ENCODE results near the gene CDC42EP2. TPM values are rescaled to one million over a fixed set of nuclear protein-coding genes. Genes with fewer than 3 reads are reported as not detected.

The CDC42EP2 gene
- polyA plus RNA-seq, 1 donor = 10.5 TPM

DNA sequence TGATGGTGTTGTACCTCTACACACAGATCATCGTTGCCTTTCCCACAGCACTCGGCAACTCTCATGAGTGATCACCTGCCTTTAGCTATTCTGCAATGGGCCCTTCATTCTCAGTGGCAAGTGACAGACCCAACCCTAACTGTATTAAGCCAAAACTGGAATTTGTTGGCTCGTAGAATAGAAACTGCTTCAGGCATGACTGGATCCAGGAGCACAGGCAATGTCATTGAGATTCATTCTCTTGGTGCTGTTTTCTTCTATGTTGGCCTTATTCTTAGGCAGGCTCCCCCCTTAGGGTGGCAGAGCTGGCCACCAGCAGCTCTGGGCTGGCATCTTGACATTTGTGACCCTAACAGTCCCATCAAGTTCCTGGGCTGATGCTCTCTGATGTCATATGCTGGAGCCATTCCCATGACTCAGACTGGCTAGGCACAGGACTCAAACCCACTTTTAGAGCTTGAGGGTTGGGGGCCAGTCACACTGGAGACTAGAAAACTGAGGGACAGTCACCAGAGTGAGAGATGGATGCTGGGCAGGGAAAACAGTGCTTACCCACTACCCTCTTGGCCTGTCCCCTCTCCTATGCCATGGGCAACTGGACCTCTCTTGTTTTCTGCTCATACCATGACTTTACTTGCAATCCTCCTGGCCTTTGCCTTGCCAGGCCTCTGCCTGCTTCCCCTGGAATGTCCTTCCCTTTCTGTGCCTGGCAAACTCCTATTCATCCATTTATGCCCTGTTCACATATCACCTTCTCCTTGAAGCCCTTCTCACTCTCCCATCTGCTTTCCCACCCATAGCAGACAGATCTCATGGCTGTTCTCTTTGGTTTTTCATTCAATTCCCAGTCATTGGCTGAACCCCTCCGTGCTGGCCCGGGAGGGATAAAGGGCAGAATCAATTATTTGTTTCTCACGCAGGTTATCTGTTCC lies 7.1 kb upstream of the CDC42EP2 start:
- Histone ChIP-seq H3K27me3 (ENCODE audit: control insufficient read depth, insufficient read depth, low read length) (no peaks in the 10 kb centered on the region), H3K36me3 (ENCODE audit: control insufficient read depth, insufficient read depth, low read length) (no peaks in the 10 kb centered on the region), H3K9me3 (ENCODE audit: control insufficient read depth, low read depth, low read length) (no peaks in the 10 kb centered on the region), H3K4me1 (ENCODE audit: control insufficient read depth, insufficient read depth, low read length) (peaks cover 60% of the 10 kb centered on the region), H3K27ac (ENCODE audit: low read length) (peak overlapping the region; percentile 13), H3K4me3 (ENCODE audit: low read length) (no peak overlapping the region)
- DNase-seq = no peak
- WGBS (ENCODE audit: insufficient coverage, low lambda C conversion rate) = no CpG with 5 or more reads among the region's 6 CpGs

DNA sequence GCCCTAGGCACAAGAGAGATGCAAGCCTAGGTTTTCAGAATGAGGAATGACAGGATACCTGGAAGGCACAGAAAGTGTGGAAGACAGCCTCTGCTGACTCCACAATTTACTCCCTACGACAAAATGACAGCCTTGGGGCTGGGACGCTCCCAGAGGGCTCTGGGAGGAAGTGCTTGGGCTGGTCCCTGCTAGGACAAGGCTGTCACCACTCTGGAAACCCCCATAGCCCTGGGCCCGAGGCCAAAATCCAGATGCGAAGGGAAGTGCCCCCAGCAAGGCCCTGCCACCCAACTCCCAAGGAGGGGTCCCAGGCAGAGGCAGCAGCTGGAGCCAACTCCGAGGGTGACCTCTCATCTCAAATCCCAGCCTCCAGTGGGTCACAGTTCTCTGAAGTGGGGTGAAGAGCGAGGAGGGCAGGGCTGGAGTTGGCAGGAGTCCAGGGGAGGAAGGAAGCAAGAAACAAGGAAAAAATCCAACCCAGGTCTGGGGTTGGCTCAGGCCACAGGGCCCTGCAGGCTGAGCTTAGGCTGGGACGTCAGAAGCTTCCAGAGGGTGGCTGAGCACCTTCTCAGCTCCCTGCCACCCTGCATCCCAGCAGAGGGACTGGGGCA lies 6.3 kb upstream of the CDC42EP2 start:
- H3K4me1 ChIP-seq (ENCODE audit: control insufficient read depth, insufficient read depth, low read length) = peaks cover 58% of the 10 kb centered on the region
- no CpG with 5 or more reads among the region's 7 CpGs for WGBS (ENCODE audit: insufficient coverage, low lambda C conversion rate)

DNA sequence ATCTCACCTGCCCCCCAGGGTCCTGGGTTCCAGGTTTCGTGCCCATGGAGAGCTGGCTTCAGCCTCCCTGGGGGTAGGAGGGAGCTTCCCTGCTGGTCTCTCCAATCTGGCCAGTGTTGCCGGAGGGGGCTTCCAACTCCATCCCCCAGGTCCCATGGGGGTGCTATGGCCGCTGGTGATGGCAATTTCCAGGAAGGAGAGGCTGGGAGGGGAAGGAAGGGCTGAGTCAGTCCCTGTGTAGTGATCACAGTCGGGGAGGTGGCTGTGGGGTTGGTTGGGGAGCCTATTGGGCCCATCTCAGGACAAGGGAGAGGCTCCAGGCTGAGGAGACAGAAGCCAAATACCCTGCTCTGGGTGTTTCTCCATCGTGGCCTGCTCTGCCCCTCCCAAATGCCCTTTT lies 5.7 kb upstream of the CDC42EP2 start:
- H3K27me3 ChIP-seq (ENCODE audit: control insufficient read depth, insufficient read depth, low read length) = no peaks in the 10 kb centered on the region
- no peaks in the 10 kb centered on the region for H3K9me3 ChIP-seq (ENCODE audit: control insufficient read depth, low read depth, low read length)
- H3K4me1 ChIP-seq (ENCODE audit: control insufficient read depth, insufficient read depth, low read length) = peaks cover 63% of the 10 kb centered on the region
- no peaks in the 10 kb centered on the region for H3K36me3 ChIP-seq (ENCODE audit: control insufficient read depth, insufficient read depth, low read length)
- DNase-seq = no peak
- peak overlapping the region; percentile 14 for H3K27ac ChIP-seq (ENCODE audit: low read length)
- H3K4me3 ChIP-seq (ENCODE audit: low read length) = no peak overlapping the region
- WGBS (ENCODE audit: insufficient coverage, low lambda C conversion rate) = no CpG with 5 or more reads among the region's 5 CpGs

More for the DNA sequence above, 6.3 kb upstream of the CDC42EP2 start:
- Histone ChIP-seq H3K27me3 (ENCODE audit: control insufficient read depth, insufficient read depth, low read length) (no peaks in the 10 kb centered on the region), H3K9me3 (ENCODE audit: control insufficient read depth, low read depth, low read length) (no peaks in the 10 kb centered on the region), H3K27ac (ENCODE audit: low read length) (peak overlapping the region; percentile 14), H3K36me3 (ENCODE audit: control insufficient read depth, insufficient read depth, low read length) (no peaks in the 10 kb centered on the region), H3K4me3 (ENCODE audit: low read length) (no peak overlapping the region)
- peak; percentile 38 to 71 for DNase-seq

DNA sequence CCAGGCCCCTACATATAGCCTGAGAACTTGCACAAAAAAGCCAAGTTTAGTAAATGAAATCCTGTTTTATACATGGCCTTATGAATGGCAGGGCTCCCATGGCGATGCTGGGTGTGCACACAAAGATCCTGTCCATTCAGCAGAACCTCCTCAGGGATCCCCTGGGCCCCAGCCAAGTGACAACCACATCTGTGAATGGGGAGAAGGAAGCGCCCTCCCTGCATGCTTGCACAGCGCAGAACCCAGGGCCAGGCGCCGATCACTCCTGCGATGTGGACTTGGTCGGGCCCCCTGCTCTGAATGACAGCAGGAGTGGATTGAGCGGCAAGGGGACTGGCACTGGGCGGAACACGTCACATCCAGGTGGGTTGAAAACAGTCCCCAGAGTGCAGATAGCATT lies 4.5 kb upstream of the CDC42EP2 start:
- H3K27ac ChIP-seq (ENCODE audit: low read length) = no peak overlapping the region
- H3K9me3 ChIP-seq (ENCODE audit: control insufficient read depth, low read depth, low read length) = no peaks in the 10 kb centered on the region
- H3K4me1 ChIP-seq (ENCODE audit: control insufficient read depth, insufficient read depth, low read length) = peaks cover 54% of the 10 kb centered on the region
- H3K27me3 ChIP-seq (ENCODE audit: control insufficient read depth, insufficient read depth, low read length) = no peaks in the 10 kb centered on the region
- no peak for DNase-seq
- no peaks in the 10 kb centered on the region for H3K36me3 ChIP-seq (ENCODE audit: control insufficient read depth, insufficient read depth, low read length)
- no peak overlapping the region for H3K4me3 ChIP-seq (ENCODE audit: low read length)
- no CpG with 5 or more reads among the region's 10 CpGs for WGBS (ENCODE audit: insufficient coverage, low lambda C conversion rate)

DNA sequence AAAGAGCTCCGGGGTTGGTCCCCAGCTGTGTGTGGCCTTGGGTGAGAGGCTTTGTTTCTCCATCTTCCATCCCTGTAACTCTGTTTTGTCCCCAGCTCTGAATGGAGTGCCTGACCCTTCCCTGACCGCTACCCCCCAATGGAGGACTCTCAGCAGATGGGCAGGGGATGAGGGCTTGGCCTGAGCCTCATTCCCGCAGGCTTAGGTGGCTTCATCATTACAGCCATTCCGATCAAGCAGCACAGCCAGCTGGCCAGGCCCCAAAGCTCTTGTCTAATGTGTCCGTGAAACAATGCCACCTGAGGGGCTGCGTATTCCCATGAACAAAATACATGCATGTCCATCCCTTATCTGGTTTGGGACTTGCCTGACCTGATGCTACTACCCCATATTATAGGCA lies 3.9 kb upstream of the CDC42EP2 start:
- Histone ChIP-seq H3K4me1 (ENCODE audit: control insufficient read depth, insufficient read depth, low read length) (peaks cover 48% of the 10 kb centered on the region), H3K27ac (ENCODE audit: low read length) (no peak overlapping the region), H3K4me3 (ENCODE audit: low read length) (no peak overlapping the region), H3K9me3 (ENCODE audit: control insufficient read depth, low read depth, low read length) (no peaks in the 10 kb centered on the region), H3K36me3 (ENCODE audit: control insufficient read depth, insufficient read depth, low read length) (no peaks in the 10 kb centered on the region), H3K27me3 (ENCODE audit: control insufficient read depth, insufficient read depth, low read length) (no peaks in the 10 kb centered on the region)
- WGBS (ENCODE audit: insufficient coverage, low lambda C conversion rate) = no CpG with 5 or more reads among the region's 6 CpGs
- no peak for DNase-seq

DNA sequence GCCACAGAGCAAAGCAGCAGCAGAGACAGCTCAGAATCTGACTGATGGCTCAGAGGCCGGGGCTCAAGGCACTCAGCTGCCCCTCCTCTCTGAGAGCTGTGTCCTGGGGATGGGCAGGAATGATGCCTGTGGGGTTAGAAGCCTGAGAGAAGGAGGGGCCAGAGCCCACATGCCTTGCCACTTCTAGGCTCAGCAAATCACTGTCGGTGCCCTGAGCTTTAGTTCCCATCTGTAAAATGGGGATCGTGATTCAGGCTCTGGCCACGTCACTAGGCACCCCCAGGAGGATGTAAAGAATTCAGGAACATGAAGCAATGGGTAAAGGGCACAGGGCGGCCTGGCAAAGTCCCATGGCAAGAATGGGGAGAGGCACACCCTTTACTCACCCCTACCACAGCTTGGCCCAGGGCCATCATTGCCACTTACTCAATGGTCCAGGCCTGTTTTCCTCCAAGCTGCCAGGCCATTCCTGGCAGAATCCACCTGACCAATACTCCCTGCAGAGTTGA lies 3.4 kb upstream of the CDC42EP2 start:
- DNase-seq = no peak
- Histone ChIP-seq H3K27ac (ENCODE audit: low read length) (no peak overlapping the region), H3K4me1 (ENCODE audit: control insufficient read depth, insufficient read depth, low read length) (peaks cover 46% of the 10 kb centered on the region)

DNA sequence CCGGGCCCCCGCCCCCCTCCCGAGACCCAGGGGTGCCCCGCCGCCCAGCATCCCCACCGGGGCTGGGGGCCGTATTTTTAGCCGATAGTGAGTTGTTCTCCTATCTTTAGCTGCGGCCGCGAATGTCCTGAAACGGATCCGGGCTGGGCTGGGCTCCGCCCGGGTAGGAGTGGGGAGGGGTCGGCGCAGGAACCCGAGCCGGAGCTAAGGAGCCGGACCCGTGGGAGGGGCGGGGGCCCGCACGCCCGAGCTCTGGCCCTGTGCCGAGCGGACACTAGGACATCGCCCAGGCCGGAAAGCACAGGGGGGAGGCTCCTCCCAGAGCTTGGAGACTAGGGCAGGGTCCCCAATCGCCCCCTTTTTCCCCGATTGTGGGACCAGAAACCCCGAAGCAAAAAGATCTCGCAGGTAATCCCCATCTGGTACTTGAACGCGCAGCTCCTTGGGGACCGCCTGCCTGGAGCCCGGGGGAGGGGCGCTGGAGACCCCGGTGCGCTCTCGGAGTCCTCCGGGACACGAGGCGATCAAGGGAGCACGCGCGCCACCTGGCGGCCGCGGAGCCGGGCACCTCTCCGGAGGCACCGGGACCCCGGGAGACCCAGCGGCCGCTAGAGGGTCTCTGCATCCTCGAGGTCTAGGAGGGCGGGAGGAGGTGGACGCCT lies 669 bp downstream of the CDC42EP2 start:
- peak; percentile 79 to 81 for DNase-seq
- no CpG with 5 or more reads among the region's 59 CpGs for WGBS (ENCODE audit: insufficient coverage, low lambda C conversion rate)
- peak overlapping the region; percentile 99 for H3K4me3 ChIP-seq (ENCODE audit: low read length)
- peaks cover 27% of the 10 kb centered on the region for H3K4me1 ChIP-seq (ENCODE audit: control insufficient read depth, insufficient read depth, low read length)
- H3K27me3 ChIP-seq (ENCODE audit: control insufficient read depth, insufficient read depth, low read length) = no peaks in the 10 kb centered on the region
- H3K27ac ChIP-seq (ENCODE audit: low read length) = peak overlapping the region; percentile 98
- no peaks in the 10 kb centered on the region for H3K36me3 ChIP-seq (ENCODE audit: control insufficient read depth, insufficient read depth, low read length)
- no peaks in the 10 kb centered on the region for H3K9me3 ChIP-seq (ENCODE audit: control insufficient read depth, low read depth, low read length)

More for the DNA sequence above, 3.4 kb upstream of the CDC42EP2 start:
- no peaks in the 10 kb centered on the region for H3K9me3 ChIP-seq (ENCODE audit: control insufficient read depth, low read depth, low read length)
- no peaks in the 10 kb centered on the region for H3K36me3 ChIP-seq (ENCODE audit: control insufficient read depth, insufficient read depth, low read length)
- no peaks in the 10 kb centered on the region for H3K27me3 ChIP-seq (ENCODE audit: control insufficient read depth, insufficient read depth, low read length)
- H3K4me3 ChIP-seq (ENCODE audit: low read length) = no peak overlapping the region
- WGBS (ENCODE audit: insufficient coverage, low lambda C conversion rate) = no CpG with 5 or more reads among the region's 5 CpGs

DNA sequence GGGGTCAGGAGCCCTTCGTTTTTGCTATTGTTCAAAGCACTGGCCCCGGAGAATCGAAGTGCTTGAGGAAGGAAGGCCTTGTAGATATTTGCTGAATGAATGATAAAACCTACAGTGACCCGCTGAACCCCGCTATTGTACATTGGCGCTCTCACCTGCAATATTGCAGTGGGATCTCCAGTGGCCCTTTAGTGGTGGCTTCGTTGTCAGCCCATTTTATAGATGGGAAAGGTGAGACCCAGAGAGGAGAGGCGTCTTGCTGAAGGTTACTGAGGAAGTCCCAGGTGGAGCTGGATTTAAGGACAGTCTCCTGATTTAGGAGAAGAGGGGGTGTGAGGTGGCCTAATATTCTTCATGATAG lies 1.2 kb downstream of the CDC42EP2 start:
- H3K4me1 ChIP-seq (ENCODE audit: control insufficient read depth, insufficient read depth, low read length) = peaks cover 22% of the 10 kb centered on the region
- peak overlapping the region; percentile 99 for H3K4me3 ChIP-seq (ENCODE audit: low read length)
- peak overlapping the region; percentile 98 for H3K27ac ChIP-seq (ENCODE audit: low read length)
- peaks cover 5% of the 10 kb centered on the region for H3K36me3 ChIP-seq (ENCODE audit: control insufficient read depth, insufficient read depth, low read length)
- no peaks in the 10 kb centered on the region for H3K9me3 ChIP-seq (ENCODE audit: control insufficient read depth, low read depth, low read length)
- no peaks in the 10 kb centered on the region for H3K27me3 ChIP-seq (ENCODE audit: control insufficient read depth, insufficient read depth, low read length)
- DNase-seq = no peak
- no CpG with 5 or more reads among the region's 8 CpGs for WGBS (ENCODE audit: insufficient coverage, low lambda C conversion rate)

DNA sequence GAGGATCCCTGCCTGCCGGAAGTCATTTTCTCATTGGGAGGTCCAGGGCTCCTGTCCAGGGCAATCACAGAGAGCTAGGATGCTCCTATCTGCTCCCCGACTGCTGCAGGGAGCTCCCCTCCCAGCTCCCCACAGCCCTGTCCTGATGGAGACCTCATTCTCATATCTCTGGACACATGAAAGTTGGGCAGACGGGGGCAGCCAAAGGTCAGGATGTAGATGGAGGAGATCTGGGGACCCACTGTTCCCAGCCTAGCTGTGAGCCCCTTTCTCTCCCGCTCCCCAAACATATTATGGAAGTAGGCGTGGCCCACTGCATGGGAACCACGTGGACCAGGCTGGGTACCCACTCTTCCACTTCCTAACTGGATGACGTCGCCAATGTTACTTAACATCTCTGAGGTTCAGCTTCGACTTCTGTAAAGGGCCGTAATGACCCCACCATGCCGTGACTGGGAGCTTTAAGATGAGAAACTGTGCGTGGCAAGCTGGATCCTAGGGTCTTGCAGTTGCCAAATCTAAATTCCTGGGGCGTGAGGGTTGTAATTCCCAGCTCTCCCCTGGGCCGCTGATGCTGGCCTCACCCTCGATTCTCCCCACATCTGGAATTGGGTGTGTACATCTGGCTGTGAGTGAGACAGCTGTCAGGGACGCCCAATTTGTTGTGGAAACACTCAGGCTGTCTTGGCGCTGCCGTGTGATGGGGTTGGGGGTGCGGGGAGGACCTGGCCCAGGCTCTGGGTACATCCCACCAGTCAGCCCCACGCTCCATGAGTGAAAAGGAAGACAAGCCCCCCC lies 1.8 kb downstream of the CDC42EP2 start:
- peak overlapping the region; percentile 99 for H3K4me3 ChIP-seq (ENCODE audit: low read length)
- H3K36me3 ChIP-seq (ENCODE audit: control insufficient read depth, insufficient read depth, low read length) = peaks cover 11% of the 10 kb centered on the region
- peak; percentile 21 to 52 for DNase-seq
- peaks cover 20% of the 10 kb centered on the region for H3K4me1 ChIP-seq (ENCODE audit: control insufficient read depth, insufficient read depth, low read length)
- peak overlapping the region; percentile 98 for H3K27ac ChIP-seq (ENCODE audit: low read length)
- no CpG with 5 or more reads among the region's 20 CpGs for WGBS (ENCODE audit: insufficient coverage, low lambda C conversion rate)
- H3K9me3 ChIP-seq (ENCODE audit: control insufficient read depth, low read depth, low read length) = no peaks in the 10 kb centered on the region
- no peaks in the 10 kb centered on the region for H3K27me3 ChIP-seq (ENCODE audit: control insufficient read depth, insufficient read depth, low read length)
